Progenitor cell of endocrine pancreas (in vitro differentiated cells): Measurements from ENCODE around the gene ZSWIM6. TPM values are rescaled to one million over a fixed set of nuclear protein-coding genes. Genes with fewer than 3 reads are reported as not detected.

Source experiments
- DNase-seq: peaks from one replicate; pipeline ENCODE4 v3.0.0; 2021; ENCODE audit warnings: low spot score; ENCODE audit not compliant: unreplicated experiment
- H3K27ac Mint-ChIP-seq: 2 replicates; pipeline ENCODE4 v1.8.0; 2021; ENCODE audit warnings: mild to moderate bottlenecking, moderate library complexity, mixed read lengths
- H3K27me3 Mint-ChIP-seq: 2 replicates; pipeline ENCODE4 v1.8.0; 2021; ENCODE audit warnings: mixed read lengths
- H3K36me3 Mint-ChIP-seq: 2 replicates; pipeline ENCODE4 v1.8.0; 2022; ENCODE audit warnings: mixed read lengths; ENCODE audit not compliant: insufficient read depth
- H3K4me1 Mint-ChIP-seq: 2 replicates; pipeline ENCODE4 v1.8.0; 2021; ENCODE audit warnings: low read depth, mixed read lengths
- H3K4me3 Mint-ChIP-seq: 2 replicates; pipeline ENCODE4 v1.8.0; 2021; ENCODE audit warnings: low read depth, mild to moderate bottlenecking, moderate library complexity, mixed read lengths
- H3K9me3 Mint-ChIP-seq: 2 replicates; pipeline ENCODE4 v1.8.0; 2021; ENCODE audit warnings: low read depth, mixed read lengths
- total RNA-seq: library from RNA; stranded (reverse); gene quantifications from 2 replicates; pipeline ENCODE4 v1.2.1, GENCODE V29; 2021
- TF ChIP-seq, protein P1 (sequence below): fragments of 200-600 bp; sonication (generic); IDR thresholded peaks from one replicate; pipeline ENCODE4 v1.5.0; 2021; ENCODE audit warnings: antibody characterized with exemption, mild to moderate bottlenecking; ENCODE audit not compliant: unreplicated experiment

Gene ZSWIM6
- total RNA-seq, 1 donor from 2014 or later: 35.2 TPM

- no peak for DNase-seq
- peak overlapping the region; percentile 93 for H3K4me3 Mint-ChIP-seq
- no peaks in the 10 kb centered on the region for H3K9me3 Mint-ChIP-seq
- TF ChIP-seq, protein P1, sequence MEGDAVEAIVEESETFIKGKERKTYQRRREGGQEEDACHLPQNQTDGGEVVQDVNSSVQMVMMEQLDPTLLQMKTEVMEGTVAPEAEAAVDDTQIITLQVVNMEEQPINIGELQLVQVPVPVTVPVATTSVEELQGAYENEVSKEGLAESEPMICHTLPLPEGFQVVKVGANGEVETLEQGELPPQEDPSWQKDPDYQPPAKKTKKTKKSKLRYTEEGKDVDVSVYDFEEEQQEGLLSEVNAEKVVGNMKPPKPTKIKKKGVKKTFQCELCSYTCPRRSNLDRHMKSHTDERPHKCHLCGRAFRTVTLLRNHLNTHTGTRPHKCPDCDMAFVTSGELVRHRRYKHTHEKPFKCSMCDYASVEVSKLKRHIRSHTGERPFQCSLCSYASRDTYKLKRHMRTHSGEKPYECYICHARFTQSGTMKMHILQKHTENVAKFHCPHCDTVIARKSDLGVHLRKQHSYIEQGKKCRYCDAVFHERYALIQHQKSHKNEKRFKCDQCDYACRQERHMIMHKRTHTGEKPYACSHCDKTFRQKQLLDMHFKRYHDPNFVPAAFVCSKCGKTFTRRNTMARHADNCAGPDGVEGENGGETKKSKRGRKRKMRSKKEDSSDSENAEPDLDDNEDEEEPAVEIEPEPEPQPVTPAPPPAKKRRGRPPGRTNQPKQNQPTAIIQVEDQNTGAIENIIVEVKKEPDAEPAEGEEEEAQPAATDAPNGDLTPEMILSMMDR: no peak
- H3K27ac Mint-ChIP-seq: peak overlapping the region; percentile 47
- H3K4me1 Mint-ChIP-seq: peaks cover 19% of the 10 kb centered on the region
- peaks cover 21% of the 10 kb centered on the region for H3K27me3 Mint-ChIP-seq
- no peaks in the 10 kb centered on the region for H3K36me3 Mint-ChIP-seq
Measured at GRCh38 chr5:61328791-61329549, 3.1 kb upstream of the ZSWIM6 start.

- peaks cover 23% of the 10 kb centered on the region for H3K4me1 Mint-ChIP-seq
- peak overlapping the region; percentile 98 for H3K27ac Mint-ChIP-seq
- H3K27me3 Mint-ChIP-seq: peaks cover 21% of the 10 kb centered on the region
- no peaks in the 10 kb centered on the region for H3K9me3 Mint-ChIP-seq
- no peaks in the 10 kb centered on the region for H3K36me3 Mint-ChIP-seq
- TF ChIP-seq, protein P1: no peak
- H3K4me3 Mint-ChIP-seq: peak overlapping the region; percentile 93
- no peak for DNase-seq
Measured at GRCh38 chr5:61329550-61330128, 2.4 kb upstream of the ZSWIM6 start.

DNA sequence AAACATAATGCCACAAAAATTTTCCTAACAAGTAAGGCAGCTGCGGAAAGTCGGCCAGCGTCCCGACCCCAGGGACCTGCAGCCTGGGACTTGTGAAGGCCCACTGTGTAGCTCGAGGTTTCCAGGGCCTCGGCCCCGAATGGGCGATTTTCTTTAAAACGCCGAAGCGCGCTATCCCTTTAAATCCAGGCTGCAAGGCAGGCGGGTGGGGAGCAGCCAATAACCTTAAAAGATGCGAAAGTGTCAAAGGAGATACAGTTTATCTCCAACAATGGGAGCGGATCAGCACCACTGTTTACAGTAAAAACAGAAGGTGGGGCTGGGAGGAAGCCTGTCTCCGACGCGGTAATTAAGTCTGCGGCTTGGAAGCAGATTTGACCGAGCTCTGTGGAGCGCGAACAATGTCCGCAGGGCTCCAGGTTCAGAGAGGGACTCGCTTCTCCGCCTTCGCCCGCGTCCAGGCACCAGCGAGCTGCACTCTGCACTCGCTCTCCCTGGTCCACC lies 1.7 kb upstream of the ZSWIM6 start:
- DNase-seq: no peak
- TF ChIP-seq, protein P1: no peak
- H3K4me3 Mint-ChIP-seq: peak overlapping the region; percentile 93
- no peaks in the 10 kb centered on the region for H3K9me3 Mint-ChIP-seq
- H3K27me3 Mint-ChIP-seq: peaks cover 21% of the 10 kb centered on the region
- H3K36me3 Mint-ChIP-seq: no peaks in the 10 kb centered on the region
- peaks cover 30% of the 10 kb centered on the region for H3K4me1 Mint-ChIP-seq
- H3K27ac Mint-ChIP-seq: peak overlapping the region; percentile 98

DNA sequence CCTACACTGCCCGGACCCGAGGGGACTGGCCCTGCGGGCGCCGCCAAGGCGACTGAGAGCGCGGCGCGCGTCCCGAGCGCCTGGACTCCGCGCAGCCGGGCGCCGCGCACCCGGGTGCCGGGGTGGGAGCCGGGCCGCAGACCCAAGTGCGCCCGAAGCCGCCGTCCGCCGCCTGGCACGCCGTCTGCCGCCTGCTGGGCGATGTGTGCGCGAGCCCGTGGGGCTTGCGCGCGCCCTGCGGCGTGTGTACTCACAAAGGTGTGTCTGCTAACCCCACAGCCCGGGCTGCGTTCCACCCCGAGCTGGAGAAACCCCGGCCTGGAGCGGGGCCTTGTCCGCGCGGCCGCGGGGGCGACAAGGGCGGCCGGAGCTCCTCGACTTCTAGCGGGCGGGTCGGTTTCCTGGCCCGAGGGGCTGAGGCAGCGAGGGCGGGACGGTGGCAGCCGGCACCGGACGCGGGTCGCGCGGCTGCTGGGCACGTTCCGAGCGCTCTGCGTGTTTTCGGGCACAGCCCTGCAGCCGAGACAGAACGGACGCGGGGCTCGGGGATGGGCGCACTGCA lies 1.1 kb upstream of the ZSWIM6 start:
- H3K27me3 Mint-ChIP-seq: peaks cover 21% of the 10 kb centered on the region
- H3K9me3 Mint-ChIP-seq: no peaks in the 10 kb centered on the region
- TF ChIP-seq, protein P1: peak; percentile 56

DNA sequence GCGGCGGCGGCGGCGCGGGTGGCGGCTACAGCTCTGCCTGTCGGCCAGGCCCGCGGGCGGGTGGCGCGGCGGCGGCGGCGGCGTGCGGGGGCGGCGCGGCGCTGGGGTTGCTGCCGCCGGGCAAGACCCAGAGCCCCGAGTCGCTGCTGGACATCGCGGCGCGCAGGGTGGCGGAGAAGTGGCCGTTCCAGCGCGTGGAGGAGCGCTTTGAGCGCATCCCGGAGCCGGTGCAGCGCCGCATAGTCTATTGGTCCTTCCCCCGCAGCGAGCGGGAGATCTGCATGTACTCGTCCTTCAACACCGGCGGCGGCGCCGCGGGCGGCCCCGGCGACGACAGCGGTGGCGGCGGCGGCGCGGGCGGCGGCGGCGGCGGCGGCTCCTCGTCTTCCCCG lies 296 bp downstream of the ZSWIM6 start:
- Mint-ChIP-seq H3K36me3 (peaks cover 9% of the 10 kb centered on the region), H3K27me3 (peaks cover 12% of the 10 kb centered on the region), H3K4me1 (peaks cover 32% of the 10 kb centered on the region), H3K9me3 (no peaks in the 10 kb centered on the region), H3K27ac (peak overlapping the region; percentile 99), H3K4me3 (peak overlapping the region; percentile 93)
- no peak for DNase-seq
- TF ChIP-seq, protein P1: no peak

More for the DNA sequence above, 1.1 kb upstream of the ZSWIM6 start:
- Mint-ChIP-seq H3K27ac (peak overlapping the region; percentile 98), H3K4me1 (peaks cover 32% of the 10 kb centered on the region), H3K36me3 (no peaks in the 10 kb centered on the region), H3K4me3 (peak overlapping the region; percentile 93)
- DNase-seq: peak; percentile 79
